HepG2 (cell line): ENCODE measurements around the gene KHNYN. TPM values are rescaled to one million over a fixed set of nuclear protein-coding genes. Genes with fewer than 3 reads are reported as not detected.

ENCODE experiments used
- ATAC-seq: fragments of 200-7000 bp; cut with Tn5 transposase; 3 replicates; pipeline ENCODE4 v1.9.1; 2020; ENCODE audit warnings: mild to moderate bottlenecking, moderate library complexity
- BruUV-seq: library from RNA; stranded (reverse); fragments of 400-500 nt; replicated peaks from 2 replicates; lab custom pipeline; 2021; lab: Mats Ljungman, UMichigan
- CTCF ChIA-PET: fragments of 300-600 bp; formaldehyde crosslinking; extraction: SDS; loops from one replicate; lab custom pipeline; 2021; ENCODE audit warnings: low total read pairs, inconsistent platforms, low intra/inter-chr PET ratio; lab: Yijun Ruan, JAX
- POLR2A ChIA-PET: fragments of 350-600 bp; sonication (Branson Sonifier 250); formaldehyde crosslinking; loops from one replicate; lab custom pipeline; 2020; ENCODE audit warnings: antibody characterized with exemption, inconsistent platforms; lab: Yijun Ruan, JAX
- DNase-seq: peaks from one replicate; pipeline ENCODE4 v3.0.0-alpha.2; 2015; ENCODE audit warnings: low spot score
- FAIRE-seq: peaks from 3 replicates; lab custom pipeline; 2011; peaks lifted over from hg19 to GRCh38; lab: Jason Lieb, UNC
- H2AFZ ChIP-seq: one replicate; pipeline ENCODE4 v1.6.1; 2011; ENCODE audit warnings: low read length, inconsistent platforms
- H3K27ac ChIP-seq: fragments of 300-600 bp; 3 replicates; pipeline ENCODE4 v1.8.0; 2011; ENCODE audit warnings: mixed run types, mild to moderate bottlenecking, mixed read lengths, low read length, inconsistent platforms; ENCODE audit not compliant: insufficient read depth; ENCODE audit errors: extremely low read length
- H3K27me3 ChIP-seq, 2 experiments: fragments of 200-600 bp in 1 of 2; 2 replicates in 1 of 2; 3 replicates in 1 of 2; pipeline versions ENCODE4 v1.6.0 to v1.8.0; 2011; ENCODE audit warnings: low read length in 2 of 2, mild to moderate bottlenecking in 2 of 2, moderate library complexity in 2 of 2, inconsistent platforms in 1 of 2; ENCODE audit not compliant: insufficient read depth in 2 of 2, control insufficient read depth in 1 of 2
- H3K36me3 ChIP-seq, 2 experiments: fragments of 200-600 bp in 1 of 2; replicated peaks in 1 of 2; 2 replicates in 1 of 2; 3 replicates in 1 of 2; pipeline versions ENCODE4 v1.5.1 to v1.8.0; 2011; ENCODE audit warnings: low read length in 2 of 2, inconsistent platforms in 1 of 2; ENCODE audit not compliant: insufficient read depth in 2 of 2, control insufficient read depth in 1 of 2
- H3K4me1 ChIP-seq: 2 replicates; pipeline ENCODE4 v1.5.1; 2012; ENCODE audit warnings: low read length, inconsistent platforms; ENCODE audit not compliant: insufficient read depth
- H3K4me2 ChIP-seq: 2 replicates; pipeline ENCODE4 v1.6.0; 2011; ENCODE audit warnings: low read depth, low read length, inconsistent platforms
- H3K4me3 ChIP-seq, 3 experiments: fragments of 200-600 bp in 1 of 3; sonication (generic), shearing (Covaris generic) in 1 of 3; replicated peaks in 1 of 3; 2 replicates each; pipeline ENCODE4 v1.5.1; 2011 to 2016; ENCODE audit warnings: low read length in 3 of 3, inconsistent platforms in 2 of 3, low read depth in 2 of 3, mild to moderate bottlenecking in 2 of 3, control low read depth in 1 of 3, mixed read lengths in 1 of 3; ENCODE audit not compliant: insufficient read depth in 1 of 3
- H3K79me2 ChIP-seq: one replicate; pipeline ENCODE4 v1.6.1; 2011; ENCODE audit warnings: low read length, inconsistent platforms; ENCODE audit not compliant: insufficient read depth
- H3K9ac ChIP-seq: 2 replicates; pipeline ENCODE4 v1.6.0; 2011; ENCODE audit warnings: mild to moderate bottlenecking, low read depth, low read length, inconsistent platforms; ENCODE audit not compliant: insufficient read depth
- H3K9me3 ChIP-seq: 2 replicates; pipeline ENCODE4 v1.5.1; 2012; ENCODE audit warnings: mild to moderate bottlenecking, low read length
- H4K20me1 ChIP-seq: 2 replicates; pipeline ENCODE4 v1.6.0; 2011; ENCODE audit warnings: inconsistent platforms, mild to moderate bottlenecking, low read length, moderate library complexity; ENCODE audit not compliant: insufficient read depth
- BRCA1 ChIP-seq: sonication (generic); formaldehyde crosslinking; IDR thresholded peaks from 2 replicates; pipeline ENCODE4 v1.4.0; 2020; ENCODE audit warnings: missing genetic modification reagents
- EED ChIP-seq: sonication (generic); formaldehyde crosslinking; IDR thresholded peaks from 2 replicates; pipeline ENCODE4 v1.5.0; 2020; ENCODE audit warnings: mild to moderate bottlenecking, missing genetic modification reagents
- ELF1 ChIP-seq: sonication (generic); formaldehyde crosslinking; IDR thresholded peaks from 2 replicates; pipeline ENCODE4 v1.4.0; 2020; ENCODE audit warnings: missing genetic modification reagents
- ELF3 ChIP-seq: IDR thresholded peaks from 2 replicates; pipeline ENCODE4 v1.6.1; 2016; ENCODE audit warnings: missing genetic modification reagents, missing compliant biosample characterization
- FUBP1 ChIP-seq: sonication (generic); formaldehyde crosslinking; IDR thresholded peaks from 2 replicates; pipeline ENCODE4 v1.5.1; 2020; ENCODE audit warnings: missing genetic modification reagents, mild to moderate bottlenecking, borderline replicate concordance
- GPBP1L1 ChIP-seq: sonication (generic); formaldehyde crosslinking; IDR thresholded peaks from 2 replicates; pipeline ENCODE4 v1.5.0; 2020; ENCODE audit warnings: mild to moderate bottlenecking, missing genetic modification reagents
- KLF6 ChIP-seq: IDR thresholded peaks from 2 replicates; pipeline ENCODE4 v1.8.0; 2016; ENCODE audit warnings: missing biosample characterization, missing genetic modification reagents
- NFKB2 ChIP-seq: sonication (generic); formaldehyde crosslinking; IDR thresholded peaks from 2 replicates; pipeline ENCODE4 v1.4.0; 2020; ENCODE audit warnings: missing genetic modification reagents, borderline replicate concordance
- NFKBIZ ChIP-seq: IDR thresholded peaks from 2 replicates; pipeline ENCODE4 v1.6.1; 2018; ENCODE audit warnings: missing genetic modification reagents, missing compliant biosample characterization
- NKX3-1 ChIP-seq: sonication (generic); formaldehyde crosslinking; IDR thresholded peaks from 2 replicates; pipeline ENCODE4 v1.5.0; 2020; ENCODE audit warnings: missing genetic modification reagents
- PCBP2 ChIP-seq: fragments of 200-400 bp; formaldehyde crosslinking; optimal IDR thresholded peaks from 2 replicates; pipeline ENCODE3; 2018; ENCODE audit warnings: low read length, low read depth; ENCODE audit not compliant: poor library complexity, severe bottlenecking
- PHB2 ChIP-seq: fragments of 450-650 bp; IDR thresholded peaks from 2 replicates; pipeline ENCODE4 v1.6.1; 2018; ENCODE audit not compliant: partially characterized antibody
- REL ChIP-seq: sonication (generic); formaldehyde crosslinking; conservative IDR thresholded peaks from 2 replicates; pipeline ENCODE4 v1.8.0; 2022; ENCODE audit warnings: mild to moderate bottlenecking, missing genetic modification reagents, moderate library complexity
- SALL1 ChIP-seq: sonication (generic); formaldehyde crosslinking; IDR thresholded peaks from 2 replicates; pipeline ENCODE4 v1.8.0; 2022; ENCODE audit warnings: mild to moderate bottlenecking, missing genetic modification reagents
- SRSF9 ChIP-seq: fragments of 200-400 bp; formaldehyde crosslinking; IDR thresholded peaks from 2 replicates; pipeline ENCODE4 v1.6.1; 2018; ENCODE audit warnings: borderline replicate concordance, mild to moderate bottlenecking, low read depth, low read length; ENCODE audit not compliant: insufficient read depth, poor library complexity, severe bottlenecking
- ZBTB26 ChIP-seq: IDR thresholded peaks from 2 replicates; pipeline ENCODE4 v1.6.1; 2016; ENCODE audit warnings: missing compliant biosample characterization, missing genetic modification reagents, borderline replicate concordance
- ZBTB42 ChIP-seq: sonication (generic); formaldehyde crosslinking; IDR thresholded peaks from 2 replicates; pipeline ENCODE4 v1.5.0; 2020; ENCODE audit warnings: mild to moderate bottlenecking, missing genetic modification reagents
- ZFP82 ChIP-seq: sonication (generic); formaldehyde crosslinking; IDR thresholded peaks from 2 replicates; pipeline ENCODE4 v1.5.1; 2020; ENCODE audit warnings: mild to moderate bottlenecking, missing genetic modification reagents, borderline replicate concordance
- ZNF30 ChIP-seq: sonication (generic); formaldehyde crosslinking; IDR thresholded peaks from 2 replicates; pipeline ENCODE4 v1.5.0; 2020; ENCODE audit warnings: mild to moderate bottlenecking, missing genetic modification reagents
- ZSCAN20 ChIP-seq: sonication (generic); formaldehyde crosslinking; IDR thresholded peaks from 2 replicates; pipeline ENCODE4 v1.4.0; 2020; ENCODE audit warnings: missing genetic modification reagents, mild to moderate bottlenecking, borderline replicate concordance
- WGBS: methylation state at CpG from one replicate; pipeline ENCODE4 v1.1.6; 2017; ENCODE audit warnings: low lambda C conversion rate; 5-methylcytosine and 5-hydroxymethylcytosine counted together
- in situ Hi-C: cut with HindIII; loops from 2 replicates; pipeline ENCODE4 v1.10.0; 2017; ENCODE audit warnings: low pct_unique_long_range_greater_than_20kb; ENCODE audit not compliant: extremely low pct_ligation_motif_present
- intact Hi-C: fragments of 100-400 bp; cut with micrococcal nuclease; formaldehyde crosslinking; loops from one replicate; pipeline ENCODE4 v1.10.0; 2022; ENCODE audit not compliant: unreplicated experiment
- polyA plus RNA-seq, 8 experiments: library from polyadenylated mRNA; depleted of rRNA in 3 of 8; stranded (reverse) in 7 of 8; unstranded in 1 of 8; fragments of >200 nt; fragmentation: Illumina TruSeq in 4 of 8; extraction: Trizol in 4 of 8; gene quantifications; 2 replicates each; pipeline versions ENCODE4 v1.2.1 to v1.2.3, GENCODE V29; 2011 to 2016; ENCODE audit warnings: low read depth in 4 of 8, missing spikeins in 1 of 8, mixed read lengths in 1 of 8; ENCODE audit not compliant: insufficient read depth in 1 of 8
- total RNA-seq, 5 experiments: library from RNA; depleted of rRNA; stranded (reverse); fragments of >200 nt; fragmentation: Illumina TruSeq; extraction: Trizol; gene quantifications; 2 replicates each; pipeline ENCODE4 v1.2.3, GENCODE V29; 2016; ENCODE audit warnings: low read depth in 1 of 5

KHNYN gene
- total and polyA plus RNA-seq, 2 of the 13 experiments (the other 11 are each of a cell fraction or from before 2014, with no cell fraction given) = 52.8 to 75.7 TPM

GRCh38 chr14:24414077-24414476 is 15.7 kb upstream of the KHNYN start (continued):
- TF ChIP-seq FUBP1 (no peak), SALL1 (no peak), NFKBIZ (no peak), GPBP1L1 (CRISPR knock-in tag) (no peak)

- ChIA-PET CTCF (no interaction called here), POLR2A (interaction anchor here (1.9 kb wide), 1 partner anchor 15 kb away, joined by 9 read pairs; the partner anchor contains the start of genes CBLN3 and KHNYN)
- no peaks in the 10 kb centered on the region for H3K4me1 ChIP-seq
- intact Hi-C loops (no loop called here), in situ Hi-C loops (no loop called here)
- no peak overlapping the region for H3K9ac ChIP-seq
- H3K79me2 ChIP-seq = no peaks in the 10 kb centered on the region
- H3K9me3 ChIP-seq = no peaks in the 10 kb centered on the region
- no TSS peak for BruUV-seq
- no peak for FAIRE-seq
- H2AFZ ChIP-seq = no peak overlapping the region
- no peak for DNase-seq
- H3K27ac ChIP-seq = no peak overlapping the region
- H3K4me3 ChIP-seq = no peak overlapping the region
- ATAC-seq = no peak
- H3K4me2 ChIP-seq = no peak overlapping the region
- H4K20me1 ChIP-seq = no peaks in the 10 kb centered on the region
- H3K27me3 ChIP-seq = peaks cover 0 to under 1% of the 10 kb centered on the region in 2 experiments; a peak in 2 of 5 replicates
- 68% methylated on average over 15 of the region's 15 CpGs for WGBS
- H3K36me3 ChIP-seq = no peaks in the 10 kb centered on the region
- TF ChIP-seq SRSF9 (no peak), ELF1 (CRISPR knock-in tag) (no peak), ZFP82 (no peak), PHB2 (no peak), ZBTB42 (peak; percentile 26; the same call in 1 of the 2 replicates), BRCA1 (no peak), KLF6 (CRISPR knock-in tag) (no peak), ELF3 (CRISPR knock-in tag) (no peak), NKX3-1 (CRISPR knock-in tag) (no peak), PCBP2 (no peak), ZNF30 (CRISPR knock-in tag) (no peak), EED (no peak), ZSCAN20 (no peak), REL (CRISPR knock-in tag) (no peak), ZBTB26 (CRISPR knock-in tag) (no peak), NFKB2 (CRISPR knock-in tag) (0 out of 2 replicates have a peak, but pooled peaks have one; percentile 12)
Observed at GRCh38 chr14:24414732-24415420, 14.9 kb upstream of the KHNYN start.
